Measurements from ENCODE around the gene RASD2. TPM values are rescaled to one million over a fixed set of nuclear protein-coding genes. Genes with fewer than 3 reads are reported as not detected.

The RASD2 gene
- total RNA-seq, 1 donor from 2014 or later = not detected

DNA sequence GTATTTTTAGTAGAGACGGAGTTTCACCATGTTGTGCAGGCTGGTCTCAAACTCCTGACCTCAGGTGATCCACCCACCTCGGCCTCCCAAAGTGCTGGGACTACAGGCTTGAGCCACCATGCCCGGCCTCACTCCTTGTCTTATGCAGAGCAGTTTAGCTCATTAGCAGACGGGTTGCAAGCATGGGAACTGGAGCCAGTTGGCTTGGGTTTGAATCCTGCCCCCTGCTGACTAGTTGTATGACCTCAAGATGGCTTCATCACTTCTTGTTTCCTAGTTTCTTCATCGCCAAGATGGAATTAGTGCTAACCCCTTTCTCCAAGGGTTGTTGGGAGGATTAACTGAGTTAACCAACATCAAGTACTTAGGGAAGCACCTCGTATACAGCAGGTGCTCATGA, 23.4 kb upstream of the RASD2 start:
- Mint-ChIP-seq H3K27ac (ENCODE audit: unreplicated experiment) (no peak overlapping the region), H3K36me3 (ENCODE audit: low read depth) (no peaks in the 10 kb centered on the region), H3K4me1 (no peaks in the 10 kb centered on the region), H3K27me3 (ENCODE audit: low read depth) (peaks cover 43% of the 10 kb centered on the region), H3K4me3 (no peak overlapping the region), H3K9me3 (no peaks in the 10 kb centered on the region)
- DNase-seq (ENCODE audit: low read depth, low spot score) = no peak
- TF ChIP-seq, protein P1, sequence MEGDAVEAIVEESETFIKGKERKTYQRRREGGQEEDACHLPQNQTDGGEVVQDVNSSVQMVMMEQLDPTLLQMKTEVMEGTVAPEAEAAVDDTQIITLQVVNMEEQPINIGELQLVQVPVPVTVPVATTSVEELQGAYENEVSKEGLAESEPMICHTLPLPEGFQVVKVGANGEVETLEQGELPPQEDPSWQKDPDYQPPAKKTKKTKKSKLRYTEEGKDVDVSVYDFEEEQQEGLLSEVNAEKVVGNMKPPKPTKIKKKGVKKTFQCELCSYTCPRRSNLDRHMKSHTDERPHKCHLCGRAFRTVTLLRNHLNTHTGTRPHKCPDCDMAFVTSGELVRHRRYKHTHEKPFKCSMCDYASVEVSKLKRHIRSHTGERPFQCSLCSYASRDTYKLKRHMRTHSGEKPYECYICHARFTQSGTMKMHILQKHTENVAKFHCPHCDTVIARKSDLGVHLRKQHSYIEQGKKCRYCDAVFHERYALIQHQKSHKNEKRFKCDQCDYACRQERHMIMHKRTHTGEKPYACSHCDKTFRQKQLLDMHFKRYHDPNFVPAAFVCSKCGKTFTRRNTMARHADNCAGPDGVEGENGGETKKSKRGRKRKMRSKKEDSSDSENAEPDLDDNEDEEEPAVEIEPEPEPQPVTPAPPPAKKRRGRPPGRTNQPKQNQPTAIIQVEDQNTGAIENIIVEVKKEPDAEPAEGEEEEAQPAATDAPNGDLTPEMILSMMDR (conservative IDR thresholded peaks at IDR 0.05) = no peak

DNA sequence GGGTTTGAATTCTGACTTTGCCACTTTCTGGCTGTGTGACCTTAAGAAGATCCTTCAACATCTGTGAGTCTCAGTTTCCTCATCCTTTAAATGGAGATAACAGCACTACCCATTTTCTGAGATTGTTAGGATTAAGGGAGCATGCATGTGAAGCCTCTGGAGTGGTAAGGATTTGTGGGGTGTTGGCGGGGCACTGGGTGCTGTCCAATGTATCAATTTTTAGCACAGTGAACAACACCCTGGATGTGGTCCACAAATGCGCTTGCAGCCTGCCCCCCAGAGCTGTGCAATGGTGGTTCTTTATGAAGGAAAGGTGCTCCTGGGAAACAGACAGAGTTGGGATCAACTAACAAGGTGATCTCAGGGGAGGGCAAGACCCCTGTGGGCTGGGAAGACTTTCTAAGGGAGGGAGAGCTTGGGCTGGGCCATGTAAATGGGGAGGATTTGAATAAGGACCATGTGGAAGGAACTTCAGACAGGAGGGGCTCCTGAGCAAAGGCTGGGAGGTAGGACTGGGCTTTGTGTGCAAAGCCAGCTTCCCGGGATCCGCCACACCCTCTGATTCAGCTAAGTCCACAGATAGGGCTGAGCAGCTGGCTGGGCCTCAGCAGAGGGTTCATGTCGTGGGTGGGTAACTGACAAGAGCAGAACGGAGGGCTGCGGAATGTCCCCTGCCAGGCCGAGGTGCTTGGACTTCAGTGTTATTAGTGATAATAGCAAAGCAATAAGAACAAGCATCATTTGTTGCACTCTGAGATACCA, 22.7 kb upstream of the RASD2 start:
- Mint-ChIP-seq H3K27me3 (ENCODE audit: low read depth) (peaks cover 47% of the 10 kb centered on the region), H3K4me1 (no peaks in the 10 kb centered on the region), H3K36me3 (ENCODE audit: low read depth) (no peaks in the 10 kb centered on the region), H3K4me3 (no peak overlapping the region), H3K27ac (ENCODE audit: unreplicated experiment) (peak overlapping the region; percentile 46), H3K9me3 (no peaks in the 10 kb centered on the region)
- TF ChIP-seq, protein P1 (conservative IDR thresholded peaks at IDR 0.05) = no peak
- DNase-seq (ENCODE audit: low read depth, low spot score) = no peak

DNA sequence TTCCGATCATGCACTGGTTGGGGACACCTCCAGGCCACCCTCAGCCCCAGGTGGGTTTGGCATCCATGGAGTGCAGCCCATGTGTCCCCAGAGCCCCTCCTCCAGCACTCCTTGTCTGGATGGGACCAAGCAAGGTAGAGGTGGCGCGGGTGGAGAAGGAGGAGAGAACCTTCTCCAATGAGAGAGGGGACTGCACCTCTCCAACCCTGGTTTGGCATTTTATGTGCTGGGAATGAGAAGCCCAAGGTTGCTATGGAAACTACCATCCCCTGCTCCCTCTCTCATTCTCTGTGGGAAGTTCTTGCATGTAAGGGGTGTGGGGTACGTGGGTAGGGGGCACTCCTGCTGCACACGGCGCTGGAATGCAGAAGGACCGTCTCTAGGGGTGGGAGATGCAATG, 21.8 kb upstream of the RASD2 start:
- Mint-ChIP-seq H3K4me3 (no peak overlapping the region), H3K9me3 (no peaks in the 10 kb centered on the region), H3K27ac (ENCODE audit: unreplicated experiment) (no peak overlapping the region), H3K36me3 (ENCODE audit: low read depth) (no peaks in the 10 kb centered on the region), H3K4me1 (no peaks in the 10 kb centered on the region), H3K27me3 (ENCODE audit: low read depth) (peaks cover 44% of the 10 kb centered on the region)
- TF ChIP-seq, protein P1 (conservative IDR thresholded peaks at IDR 0.05) = no peak
- no peak for DNase-seq (ENCODE audit: low read depth, low spot score)

DNA sequence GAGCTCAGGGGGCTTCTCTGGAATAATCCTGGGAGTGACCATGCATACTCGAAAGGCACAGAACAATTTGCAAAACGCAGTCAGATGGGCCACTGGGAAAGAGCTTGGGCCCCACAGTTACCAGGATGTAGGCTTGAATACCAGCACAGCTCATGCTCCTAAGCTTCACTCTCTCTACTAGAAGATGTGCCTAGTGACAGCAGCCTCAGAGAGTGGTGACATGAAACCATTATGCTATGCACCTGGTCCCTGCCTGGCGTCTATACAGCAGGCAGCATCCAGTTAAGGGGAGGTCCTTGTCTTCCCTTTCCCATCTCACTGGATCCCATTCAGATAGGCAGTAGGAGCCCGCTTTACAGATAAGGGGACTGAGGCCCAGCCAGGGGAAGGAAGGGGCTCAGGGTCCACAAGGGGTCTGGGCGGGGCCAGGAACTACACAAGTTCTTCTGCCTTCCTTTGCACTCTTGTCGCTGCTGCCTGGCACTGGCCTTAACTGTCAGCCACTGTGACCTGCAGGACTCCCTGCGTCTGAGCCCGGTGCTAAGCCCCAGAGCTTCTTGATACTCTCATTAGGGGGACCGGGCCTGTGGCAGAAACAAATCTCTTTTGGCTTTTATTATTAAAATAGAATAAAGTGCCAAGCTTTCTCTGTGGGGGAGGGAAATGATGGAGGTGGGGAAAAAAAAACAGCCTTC, 21.2 kb upstream of the RASD2 start:
- no peaks in the 10 kb centered on the region for H3K36me3 Mint-ChIP-seq (ENCODE audit: low read depth)
- H3K9me3 Mint-ChIP-seq = no peaks in the 10 kb centered on the region
- DNase-seq (ENCODE audit: low read depth, low spot score) = no peak
- H3K4me3 Mint-ChIP-seq = no peak overlapping the region
- peaks cover 38% of the 10 kb centered on the region for H3K27me3 Mint-ChIP-seq (ENCODE audit: low read depth)
- no peaks in the 10 kb centered on the region for H3K4me1 Mint-ChIP-seq
- TF ChIP-seq, protein P1 (conservative IDR thresholded peaks at IDR 0.05) = no peak
- H3K27ac Mint-ChIP-seq (ENCODE audit: unreplicated experiment) = no peak overlapping the region

DNA sequence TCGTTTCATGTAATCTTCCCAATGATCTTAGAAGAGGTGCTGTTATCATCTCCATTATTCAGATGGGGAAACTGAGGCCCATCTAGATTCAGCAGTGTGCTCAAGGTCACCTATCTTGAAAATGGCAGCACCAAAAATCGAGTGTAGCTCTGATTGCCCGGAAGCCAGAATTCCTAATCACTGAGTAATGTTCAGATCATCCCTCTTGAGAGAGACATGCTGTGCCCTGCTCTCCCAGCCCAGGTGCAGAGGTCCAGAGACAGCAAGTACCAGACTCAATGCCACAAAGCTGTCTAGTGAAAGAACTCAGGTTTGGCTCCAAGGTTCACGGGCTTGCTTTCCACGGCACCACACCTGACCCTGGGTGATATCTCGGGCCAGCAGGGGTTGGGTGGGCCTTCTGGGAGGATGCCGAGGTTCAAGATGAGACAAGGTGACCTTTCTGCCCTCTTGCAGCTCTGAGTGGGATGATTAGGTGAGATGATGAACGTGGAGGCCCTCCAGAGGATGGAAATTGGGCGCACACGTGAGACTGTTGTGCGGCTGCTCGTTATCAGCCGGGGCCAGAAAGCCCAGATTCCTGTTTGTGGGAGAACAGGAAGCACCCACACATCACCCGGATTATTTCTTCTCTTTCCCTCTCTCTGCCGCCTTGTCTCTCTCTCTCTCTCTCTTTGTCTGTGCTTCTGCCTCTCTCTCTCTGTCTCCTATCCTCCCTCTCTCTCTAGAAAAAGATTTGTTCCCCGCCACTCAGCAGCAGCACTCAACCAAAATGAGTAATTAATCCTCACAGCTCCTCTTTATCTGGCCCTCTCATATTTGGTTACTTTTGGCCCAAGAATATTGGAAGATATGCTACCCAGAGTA, 19.0 kb upstream of the RASD2 start:
- peaks cover 27% of the 10 kb centered on the region for H3K27me3 Mint-ChIP-seq (ENCODE audit: low read depth)
- H3K4me1 Mint-ChIP-seq = peaks cover 4% of the 10 kb centered on the region
- H3K36me3 Mint-ChIP-seq (ENCODE audit: low read depth) = no peaks in the 10 kb centered on the region
- DNase-seq (ENCODE audit: low read depth, low spot score) = no peak
- H3K4me3 Mint-ChIP-seq = no peak overlapping the region
- no peak overlapping the region for H3K27ac Mint-ChIP-seq (ENCODE audit: unreplicated experiment)
- no peaks in the 10 kb centered on the region for H3K9me3 Mint-ChIP-seq
- TF ChIP-seq, protein P1 (conservative IDR thresholded peaks at IDR 0.05) = no peak

All from neural crest cell (in vitro differentiated cells).